HG03066 (cell line): ENCODE data around the gene MXD1.
"Not testable (repeated sequence)": the region's sequence is repeated elsewhere in the genome, so short reads cannot be mapped to it uniquely, and the experiment has no call there.

Source experiments
- ATAC-seq: cut with Tn5 transposase; IDR thresholded peaks from one replicate; pipeline ENCODE4 v1.9.1; 2021; ENCODE audit warnings: low read depth; ENCODE audit not compliant: unreplicated experiment

The MXD1 gene

DNA sequence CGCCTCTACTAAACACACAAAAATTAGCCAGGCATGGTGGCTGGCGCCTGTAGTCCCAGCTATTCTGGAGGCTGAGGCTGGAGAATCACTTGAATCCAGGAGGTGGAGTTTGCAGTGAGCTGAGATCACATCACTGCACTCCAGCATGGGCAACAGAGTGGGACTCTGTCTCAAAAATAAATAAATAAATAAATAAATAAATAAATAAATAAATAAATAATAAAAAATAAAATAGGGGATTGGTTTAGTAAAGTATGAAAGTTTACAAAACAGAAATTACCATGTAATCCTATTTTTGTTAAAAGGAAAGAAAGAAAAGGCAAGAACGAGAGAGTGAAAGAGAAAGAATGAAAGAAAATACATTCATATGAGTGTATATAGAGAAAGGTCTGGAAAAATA, 35.8 kb downstream of the MXD1 start:
- not testable (repeated sequence) for ATAC-seq

GRCh38 chr2:69952336-69953115, 37.6 kb downstream of the MXD1 start:
- no peak for ATAC-seq

DNA sequence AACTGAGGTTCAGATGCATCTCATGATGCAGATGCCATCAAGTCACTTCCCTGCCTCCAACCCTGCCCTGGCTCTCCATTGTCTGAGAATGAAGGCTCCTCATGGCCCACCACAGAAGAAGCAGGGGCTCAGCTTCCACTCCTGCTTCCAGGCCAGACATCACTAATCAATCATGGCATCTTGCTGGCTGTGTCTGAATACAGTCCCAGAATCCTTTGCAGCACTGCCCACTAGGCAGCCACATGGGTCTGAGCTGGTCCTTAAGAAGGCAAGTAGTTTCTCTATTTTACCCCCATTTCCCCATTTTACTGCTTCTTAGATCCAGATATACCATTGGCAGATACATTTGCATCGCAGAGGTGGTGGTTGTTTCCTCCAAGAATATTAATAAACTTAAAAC, 39.2 kb downstream of the MXD1 start:
- ATAC-seq = no peak

DNA sequence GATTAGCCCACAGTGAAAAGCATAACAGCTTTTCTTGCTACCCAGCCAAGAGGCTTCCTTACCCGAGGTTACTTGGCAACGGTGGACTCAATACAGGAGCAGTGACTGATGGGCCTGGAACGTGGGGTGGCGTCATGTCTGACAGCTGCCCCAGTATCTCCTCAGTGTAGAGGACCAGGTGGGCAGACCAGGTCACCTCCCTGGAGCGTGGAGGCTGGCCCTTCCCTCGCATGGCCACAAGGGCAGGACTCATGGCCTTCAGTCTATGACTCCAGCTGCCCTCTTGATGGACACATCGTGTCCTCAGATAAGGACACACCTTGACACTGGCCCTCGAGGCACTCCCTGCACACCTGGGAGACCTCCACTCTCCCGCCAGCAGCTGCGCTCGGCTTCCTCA, 40.1 kb downstream of the MXD1 start:
- no peak for ATAC-seq

DNA sequence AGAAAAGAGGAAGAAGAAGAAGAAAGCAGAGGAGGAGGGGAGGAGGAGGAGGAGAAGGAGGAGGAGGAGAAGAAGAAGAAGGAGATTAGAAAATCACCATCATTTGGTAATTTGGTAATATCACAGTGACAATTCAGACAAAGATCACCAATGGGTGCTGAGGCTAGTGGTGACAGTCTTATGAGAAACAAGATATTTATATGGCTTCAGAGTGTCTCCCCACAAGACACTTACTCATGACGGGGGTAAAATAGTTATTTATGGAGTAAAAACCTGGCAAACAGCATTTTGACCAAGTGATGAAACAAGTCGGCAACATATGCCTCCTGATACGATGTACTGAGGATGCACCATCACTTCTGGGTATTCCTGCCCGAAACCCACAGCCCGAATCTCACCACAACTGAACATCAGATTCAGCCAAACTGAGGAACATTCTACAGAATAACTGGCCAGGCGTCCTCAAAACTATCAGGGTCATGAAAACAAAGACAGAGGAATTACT, 41.6 kb downstream of the MXD1 start:
- no peak for ATAC-seq

GRCh38 chr2:69957965-69958364, 43.1 kb downstream of the MXD1 start:
- ATAC-seq = no peak

DNA sequence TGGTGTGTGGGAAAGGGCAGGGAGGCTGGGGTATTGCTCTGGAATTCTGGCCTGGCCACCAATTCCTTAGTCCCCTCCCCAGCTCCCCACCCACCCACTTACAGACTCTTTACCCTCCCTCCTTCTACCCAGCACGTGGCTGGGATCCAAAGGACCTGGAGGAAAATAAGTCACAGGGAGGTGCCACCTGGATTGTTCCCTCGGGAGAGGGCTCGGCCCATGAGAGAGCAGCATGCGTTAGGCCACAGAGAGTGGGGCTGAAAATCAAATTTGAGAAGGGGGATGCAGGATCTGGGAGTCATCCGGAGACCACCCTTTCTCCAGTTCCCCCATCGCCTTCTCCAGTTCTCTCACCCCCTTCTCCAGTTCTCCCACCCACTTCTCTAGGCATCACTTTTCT, 43.6 kb downstream of the MXD1 start:
- ATAC-seq = no peak

GRCh38 chr2:69959425-69959824, 44.5 kb downstream of the MXD1 start:
- ATAC-seq = no peak

DNA sequence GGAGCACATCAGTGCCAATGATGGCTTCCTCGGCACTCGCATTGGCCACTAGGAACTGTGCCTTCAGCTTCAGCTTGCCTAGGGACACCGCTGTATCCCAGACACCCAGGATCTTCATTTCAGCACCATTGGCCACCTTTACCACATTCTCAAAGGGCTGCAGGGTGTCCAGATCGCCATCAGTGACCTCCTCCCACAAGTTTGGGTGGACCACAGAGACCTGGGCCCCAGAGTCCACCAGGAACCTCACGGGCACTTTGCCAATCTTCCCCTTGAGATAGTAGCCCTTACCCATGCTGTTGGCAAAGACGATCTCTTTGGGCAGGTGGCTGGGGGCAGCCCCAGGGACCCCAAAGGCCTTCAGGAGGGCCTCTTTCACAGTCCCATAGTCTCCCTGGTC, 45.9 kb downstream of the MXD1 start:
- no peak for ATAC-seq

- ATAC-seq = no peak
Measured at GRCh38 chr2:69961496-69961895, 46.6 kb downstream of the MXD1 start, which contains the start of gene ASPRV1. ASPRV1 (minus strand) TSS chr2:69961631; CDS start chr2:69961436, 195 bp downstream.

GRCh38 chr2:69962986-69963730, 48.2 kb downstream of the MXD1 start:
- ATAC-seq = no peak

DNA sequence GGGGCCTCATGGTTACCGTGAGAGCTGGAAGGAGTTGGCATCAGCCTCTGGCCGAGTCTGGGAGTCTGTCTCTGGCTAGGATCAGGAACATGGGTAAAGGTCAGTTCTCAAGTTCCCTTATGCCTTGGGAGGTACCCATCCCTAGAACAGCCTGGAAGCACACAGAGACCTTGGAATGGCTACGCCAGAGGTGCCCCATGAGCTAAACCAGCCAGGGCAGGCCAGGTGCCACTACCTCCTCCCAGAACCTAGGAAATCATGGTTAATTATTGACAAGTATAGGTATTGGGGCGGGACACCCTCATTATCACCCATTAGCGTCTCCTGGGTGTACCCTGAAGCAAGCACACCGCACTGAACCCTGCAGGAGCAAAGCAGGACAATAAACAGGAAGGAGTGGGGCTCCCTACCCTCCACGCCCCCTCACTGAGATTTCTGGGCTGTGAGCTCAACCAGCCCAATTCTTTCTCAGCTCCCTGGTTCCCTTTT, 49.5 kb downstream of the MXD1 start:
- no peak for ATAC-seq

DNA sequence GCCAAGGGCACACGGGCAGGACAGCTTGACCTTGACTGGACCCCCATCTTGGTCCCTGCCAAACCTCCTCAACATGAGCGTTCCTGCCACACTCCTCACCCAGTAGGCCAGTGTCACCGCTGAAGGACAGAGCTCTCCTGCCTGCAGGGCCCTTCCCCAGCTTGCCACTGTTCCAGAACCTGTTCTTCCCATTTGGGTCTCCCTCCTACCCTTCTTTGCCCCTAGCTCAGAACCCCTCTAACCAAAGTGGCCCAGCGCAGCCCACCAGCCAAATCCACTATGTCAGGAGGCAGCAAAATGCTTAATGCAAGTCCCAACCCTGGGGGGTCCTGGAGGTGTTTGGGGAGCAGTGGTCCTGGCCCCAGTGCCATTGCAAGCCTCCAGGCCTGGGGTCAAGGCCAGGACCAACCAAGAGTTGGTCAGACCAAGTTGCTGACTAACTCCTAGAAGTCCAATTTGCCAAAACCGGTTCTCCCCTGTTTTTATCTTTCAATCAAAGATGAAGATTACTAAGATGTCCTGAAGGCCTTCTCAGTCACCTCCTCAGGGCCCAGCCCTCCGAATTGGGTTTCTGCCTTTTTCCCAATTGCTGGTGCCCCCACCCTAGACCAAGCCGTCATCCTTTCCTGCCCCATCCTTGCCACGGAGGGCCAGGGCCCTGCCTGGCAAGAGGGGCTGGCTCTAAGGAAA, 51.0 kb downstream of the MXD1 start:
- ATAC-seq = no peak

- no peak for ATAC-seq
Measured at GRCh38 chr2:69966496-69966895, 51.6 kb downstream of the MXD1 start.

- ATAC-seq = no peak
Measured at GRCh38 chr2:69968609-69969008, 53.7 kb downstream of the MXD1 start.

DNA sequence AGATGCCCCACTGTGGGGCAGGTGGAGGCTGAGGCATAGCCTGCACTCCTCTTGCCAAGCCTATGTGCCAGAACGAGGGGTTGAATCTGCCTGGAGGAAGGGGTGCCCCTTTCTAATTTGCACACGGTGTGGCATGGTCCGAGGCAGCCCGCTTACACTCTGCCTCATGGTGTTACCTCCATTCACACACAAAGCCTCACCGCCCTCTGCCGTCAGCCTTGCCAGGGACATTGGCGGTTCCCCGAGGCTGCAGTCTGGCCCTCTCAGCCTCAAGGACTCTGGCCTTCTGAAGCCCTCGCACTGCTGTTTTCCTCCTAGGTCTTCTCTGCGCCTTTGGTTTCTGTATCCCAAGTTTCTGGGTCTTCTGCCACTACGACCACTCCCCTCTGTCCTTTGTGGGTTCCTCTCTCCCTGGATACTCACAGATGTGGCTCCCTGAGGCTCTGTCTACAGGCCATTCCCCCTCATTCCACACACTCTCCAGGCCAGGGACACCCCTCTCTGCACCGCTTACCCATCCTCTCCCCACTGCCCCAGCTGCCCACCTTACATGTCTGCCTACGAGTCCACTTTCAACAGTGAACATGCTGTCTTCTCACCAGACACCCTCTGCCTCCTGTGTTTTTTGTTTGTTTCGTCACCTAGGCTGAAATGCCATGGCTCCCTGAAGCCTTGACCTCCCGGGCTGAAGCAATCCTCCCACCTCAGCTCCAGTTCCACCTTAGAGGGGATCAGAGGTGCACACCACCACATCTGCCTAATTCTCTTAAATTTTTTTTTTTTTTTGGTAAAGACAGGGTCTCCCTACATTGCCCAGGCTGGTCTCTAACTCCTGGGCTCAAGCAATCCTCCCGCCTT, 54.4 kb downstream of the MXD1 start:
- no peak for ATAC-seq

GRCh38 chr2:69969991-69970390, 55.1 kb downstream of the MXD1 start:
- ATAC-seq = no peak

GRCh38 chr2:69972822-69973221, 57.9 kb downstream of the MXD1 start:
- no peak for ATAC-seq

DNA sequence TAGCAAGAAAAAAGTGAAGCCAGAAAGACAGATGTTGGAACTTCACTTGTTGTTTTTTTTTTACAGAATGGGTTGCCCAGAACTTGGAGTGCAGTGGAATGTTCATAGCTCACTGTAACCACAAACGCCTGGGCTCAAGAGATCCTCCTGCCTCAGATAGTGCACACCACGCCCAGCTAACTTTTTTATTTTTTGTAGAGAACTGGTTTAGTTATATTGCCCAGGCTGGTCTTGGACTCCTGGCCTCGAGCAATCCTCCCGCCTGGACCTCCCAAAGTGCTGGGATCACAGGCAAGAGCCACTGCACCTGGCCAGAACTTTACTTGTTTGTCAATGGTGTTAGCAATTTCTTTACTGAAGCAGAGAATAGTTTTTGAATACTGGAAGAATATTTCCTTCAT, 58.4 kb downstream of the MXD1 start:
- ATAC-seq = no peak
